Activated naive CD4-positive, alpha-beta T cell treated with anti-CD3 and anti-CD28 coated beads, Interleukin-2, amount 10 ng/mL, durations not matched to agents 7 days and 5 days (primary cell): ENCODE results near the gene AUTS2.

Experiments
- CTCF ChIA-PET: fragments of 350-600 bp; sonication (Branson Sonifier 250); formaldehyde crosslinking; loops from one replicate; lab custom pipeline; 2021; ENCODE audit warnings: antibody characterized with exemption; lab: Charles Lee
- DNase-seq: peaks from one replicate; pipeline ENCODE4 v3.0.0-alpha.2; 2020
- H3K27ac Mint-ChIP-seq: one replicate; pipeline ENCODE4 v1.8.0; 2021; ENCODE audit warnings: mild to moderate bottlenecking, moderate library complexity, mixed read lengths
- H3K27me3 Mint-ChIP-seq: one replicate; pipeline ENCODE4 v1.8.0; 2021; ENCODE audit warnings: mild to moderate bottlenecking, mixed read lengths
- H3K36me3 Mint-ChIP-seq: one replicate; pipeline ENCODE4 v1.8.0; 2021; ENCODE audit warnings: mixed read lengths
- H3K4me1 Mint-ChIP-seq: one replicate; pipeline ENCODE4 v1.8.0; 2021; ENCODE audit warnings: mixed read lengths
- H3K4me3 Mint-ChIP-seq: one replicate; pipeline ENCODE4 v1.8.0; 2021; ENCODE audit warnings: mild to moderate bottlenecking, moderate library complexity, mixed read lengths
- H3K9me3 Mint-ChIP-seq: one replicate; pipeline ENCODE4 v1.8.0; 2021; ENCODE audit warnings: mixed read lengths

The AUTS2 gene

DNA sequence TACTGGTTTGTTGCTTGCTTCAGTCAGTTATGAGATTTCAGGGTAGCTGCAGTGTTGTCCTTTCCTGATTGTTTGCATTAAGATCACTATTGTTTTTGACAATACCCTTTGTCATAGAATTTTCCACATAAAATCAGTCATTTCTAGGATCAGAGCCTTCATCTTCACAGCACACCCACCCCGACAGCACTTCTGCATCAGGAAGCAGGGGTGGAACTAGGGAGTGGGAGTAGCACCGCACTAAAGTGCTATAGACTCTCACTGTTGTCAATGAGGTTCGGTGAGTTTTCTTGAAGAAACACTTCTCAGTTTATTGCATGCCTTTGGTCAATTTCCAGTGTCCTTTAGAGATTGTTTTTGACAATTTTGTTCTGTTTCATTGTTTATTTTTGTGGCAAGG lies 632.5 kb downstream of the AUTS2 start:
- Mint-ChIP-seq H3K27me3 (no peaks in the 10 kb centered on the region), H3K4me1 (no peaks in the 10 kb centered on the region), H3K36me3 (no peaks in the 10 kb centered on the region), H3K27ac (no peak overlapping the region), H3K9me3 (peaks cover 24% of the 10 kb centered on the region), H3K4me3 (no peak overlapping the region)
- no peak for DNase-seq
- CTCF ChIA-PET, result no interaction called here

- DNase-seq, result no peak
- no peak overlapping the region for H3K4me3 Mint-ChIP-seq
- CTCF ChIA-PET, result no interaction called here
- no peaks in the 10 kb centered on the region for H3K27me3 Mint-ChIP-seq
- H3K9me3 Mint-ChIP-seq, result peaks cover 21% of the 10 kb centered on the region
- no peaks in the 10 kb centered on the region for H3K4me1 Mint-ChIP-seq
- H3K27ac Mint-ChIP-seq, result no peak overlapping the region
- H3K36me3 Mint-ChIP-seq, result no peaks in the 10 kb centered on the region
Observed at GRCh38 chr7:70233776-70234175, 635.5 kb downstream of the AUTS2 start.

DNA sequence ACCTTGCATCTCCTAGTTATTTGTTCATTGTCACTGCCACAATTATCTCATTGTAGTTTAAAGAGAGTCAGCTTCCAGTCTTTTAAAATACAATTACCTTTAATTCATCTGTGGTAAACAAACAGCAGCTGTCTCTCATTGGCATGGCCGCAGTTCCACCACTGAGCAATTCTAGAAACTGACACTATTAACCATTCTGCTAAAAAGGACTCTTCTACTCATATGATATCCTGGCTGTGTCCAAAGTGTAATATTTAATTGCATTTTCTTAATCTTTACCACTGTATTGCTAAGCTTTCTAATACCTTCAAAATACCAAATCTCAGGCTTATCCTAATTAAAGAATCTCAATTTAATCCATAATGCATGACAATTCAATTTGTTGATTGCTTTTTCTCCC lies 639.0 kb downstream of the AUTS2 start:
- Mint-ChIP-seq H3K4me3 (no peak overlapping the region), H3K27ac (no peak overlapping the region)
- CTCF ChIA-PET, result no interaction called here

DNA sequence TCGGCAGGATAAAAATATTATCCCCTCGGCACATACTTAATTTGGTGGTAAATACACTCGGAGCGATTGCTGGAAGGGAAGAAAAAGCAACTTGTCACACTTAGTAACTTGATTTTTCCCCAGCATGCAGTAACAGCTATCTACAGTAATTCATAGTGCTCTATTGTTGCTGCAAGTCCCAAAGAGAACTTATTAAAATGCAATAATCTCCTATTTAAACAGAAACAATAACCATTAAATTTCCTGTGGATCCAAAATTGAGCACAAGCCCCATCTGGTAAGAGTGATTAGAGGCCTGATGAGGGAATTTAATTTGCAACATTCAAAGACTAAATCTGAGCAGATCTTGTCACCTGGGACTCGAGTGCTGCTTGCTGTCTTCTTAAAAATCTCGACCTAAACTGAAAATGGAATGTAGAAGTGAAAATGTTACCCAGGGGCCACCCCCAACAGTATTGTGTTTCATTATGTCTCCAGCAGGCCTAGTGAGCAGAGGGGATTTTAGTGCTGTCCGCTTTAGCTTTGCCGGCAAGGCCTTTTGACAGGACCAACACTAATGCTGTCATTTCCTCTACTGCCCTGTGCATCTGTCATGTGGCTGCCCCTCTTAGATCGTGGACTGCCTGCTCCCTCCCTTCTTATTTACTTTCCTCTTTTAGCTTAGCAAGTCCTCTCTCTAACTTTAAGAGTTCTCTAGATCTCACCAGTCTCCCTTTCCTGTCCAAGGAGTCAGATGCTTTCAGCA lies 639.7 kb downstream of the AUTS2 start:
- CTCF ChIA-PET, result no interaction called here
- no peak overlapping the region for H3K27ac Mint-ChIP-seq
- H3K4me3 Mint-ChIP-seq, result no peak overlapping the region
- H3K27me3 Mint-ChIP-seq, result no peaks in the 10 kb centered on the region
- no peak for DNase-seq
- no peaks in the 10 kb centered on the region for H3K36me3 Mint-ChIP-seq
- H3K9me3 Mint-ChIP-seq, result no peaks in the 10 kb centered on the region
- no peaks in the 10 kb centered on the region for H3K4me1 Mint-ChIP-seq

More for the DNA sequence above, 639.0 kb downstream of the AUTS2 start:
- H3K9me3 Mint-ChIP-seq, result no peaks in the 10 kb centered on the region
- no peaks in the 10 kb centered on the region for H3K36me3 Mint-ChIP-seq
- DNase-seq, result no peak
- no peaks in the 10 kb centered on the region for H3K4me1 Mint-ChIP-seq
- no peaks in the 10 kb centered on the region for H3K27me3 Mint-ChIP-seq

DNA sequence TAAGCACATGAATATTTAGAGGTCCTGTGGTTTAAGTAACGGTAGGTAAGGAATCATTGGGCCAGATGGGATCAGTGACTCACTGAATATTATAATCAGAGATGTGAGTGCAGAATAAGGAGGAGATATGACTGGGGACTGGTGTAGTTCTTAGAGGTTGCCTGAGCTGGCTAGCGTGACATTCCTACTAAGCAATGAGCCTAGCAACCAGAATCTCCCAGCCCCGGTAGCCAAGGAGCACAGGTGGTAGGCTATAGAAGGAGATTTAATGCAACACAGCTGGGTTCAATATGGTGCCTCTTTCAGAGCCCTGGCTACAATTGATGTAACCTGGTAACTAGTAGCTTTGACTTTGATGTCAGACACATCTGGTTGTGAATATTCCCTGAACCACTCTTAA lies 641.6 kb downstream of the AUTS2 start:
- CTCF ChIA-PET, result no interaction called here
- Mint-ChIP-seq H3K36me3 (no peaks in the 10 kb centered on the region), H3K4me1 (no peaks in the 10 kb centered on the region)

GRCh38 chr7:70240873-70241272 lies 642.6 kb downstream of the AUTS2 start:
- Mint-ChIP-seq H3K27ac (no peak overlapping the region), H3K4me1 (no peaks in the 10 kb centered on the region), H3K27me3 (no peaks in the 10 kb centered on the region), H3K4me3 (no peak overlapping the region), H3K36me3 (no peaks in the 10 kb centered on the region), H3K9me3 (no peaks in the 10 kb centered on the region)
- CTCF ChIA-PET, result no interaction called here
- no peak for DNase-seq

More for the DNA sequence above, 641.6 kb downstream of the AUTS2 start:
- no peak overlapping the region for H3K27ac Mint-ChIP-seq
- H3K4me3 Mint-ChIP-seq, result no peak overlapping the region
- H3K27me3 Mint-ChIP-seq, result no peaks in the 10 kb centered on the region
- DNase-seq, result no peak
- H3K9me3 Mint-ChIP-seq, result no peaks in the 10 kb centered on the region

GRCh38 chr7:70241536-70242175 lies 643.4 kb downstream of the AUTS2 start:
- no peak for DNase-seq
- Mint-ChIP-seq H3K27ac (no peak overlapping the region), H3K36me3 (no peaks in the 10 kb centered on the region), H3K4me1 (no peaks in the 10 kb centered on the region), H3K4me3 (no peak overlapping the region), H3K9me3 (no peaks in the 10 kb centered on the region), H3K27me3 (no peaks in the 10 kb centered on the region)
- CTCF ChIA-PET, result no interaction called here

- H3K4me1 Mint-ChIP-seq, result no peaks in the 10 kb centered on the region
- no peaks in the 10 kb centered on the region for H3K27me3 Mint-ChIP-seq
- no peak overlapping the region for H3K27ac Mint-ChIP-seq
- DNase-seq, result no peak
- CTCF ChIA-PET, result no interaction called here
- no peaks in the 10 kb centered on the region for H3K36me3 Mint-ChIP-seq
- H3K4me3 Mint-ChIP-seq, result no peak overlapping the region
- H3K9me3 Mint-ChIP-seq, result no peaks in the 10 kb centered on the region
Observed at GRCh38 chr7:70242826-70243225, 644.6 kb downstream of the AUTS2 start.

- CTCF ChIA-PET, result no interaction called here
- no peaks in the 10 kb centered on the region for H3K4me1 Mint-ChIP-seq
- H3K9me3 Mint-ChIP-seq, result no peaks in the 10 kb centered on the region
- H3K27me3 Mint-ChIP-seq, result no peaks in the 10 kb centered on the region
- H3K36me3 Mint-ChIP-seq, result no peaks in the 10 kb centered on the region
- no peak overlapping the region for H3K27ac Mint-ChIP-seq
- H3K4me3 Mint-ChIP-seq, result no peak overlapping the region
- no peak for DNase-seq
Observed at GRCh38 chr7:70243443-70243842, 645.2 kb downstream of the AUTS2 start.

DNA sequence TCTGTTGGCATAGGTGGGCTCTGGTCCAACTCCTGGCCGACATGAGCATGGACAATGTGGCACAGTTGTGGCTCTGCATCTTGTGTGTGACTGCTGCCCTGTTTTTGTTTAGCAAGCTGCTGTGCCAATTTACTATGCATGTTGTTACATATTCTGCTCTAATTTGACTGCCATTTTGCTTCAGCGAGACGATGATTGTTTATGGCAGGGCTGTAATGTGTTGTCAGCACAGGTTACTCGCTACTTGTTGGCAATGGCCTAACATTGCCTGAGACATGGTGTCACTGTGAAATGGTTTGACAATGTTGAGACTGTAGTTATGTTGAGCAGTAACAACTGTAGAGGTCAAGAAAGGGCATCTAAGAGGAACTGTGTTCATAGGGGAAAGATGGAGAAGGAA lies 659.6 kb downstream of the AUTS2 start:
- H3K4me3 Mint-ChIP-seq, result no peak overlapping the region
- H3K36me3 Mint-ChIP-seq, result no peaks in the 10 kb centered on the region
- no peaks in the 10 kb centered on the region for H3K4me1 Mint-ChIP-seq
- DNase-seq, result no peak
- CTCF ChIA-PET, result no interaction called here
- H3K9me3 Mint-ChIP-seq, result peaks cover 6% of the 10 kb centered on the region
- H3K27ac Mint-ChIP-seq, result no peak overlapping the region
- no peaks in the 10 kb centered on the region for H3K27me3 Mint-ChIP-seq

DNA sequence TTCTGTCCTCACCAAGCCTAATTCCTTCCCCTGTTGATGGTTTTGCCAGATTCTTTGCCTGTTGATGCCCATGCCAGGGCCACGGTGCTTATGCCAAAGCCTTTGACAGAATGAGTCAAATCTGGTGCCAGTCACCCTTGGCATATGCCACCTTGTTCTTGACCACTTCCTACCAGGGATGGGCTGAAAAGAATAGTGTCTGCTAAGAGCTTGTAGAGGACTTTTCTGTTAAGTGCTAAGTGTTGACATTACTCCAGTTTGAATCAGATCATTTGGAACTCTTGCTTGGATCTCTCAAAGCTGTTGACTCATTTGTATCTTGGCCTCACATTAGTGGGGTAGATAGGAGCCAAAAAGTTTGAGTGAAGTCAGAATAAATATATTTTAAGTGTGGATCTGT lies 661.2 kb downstream of the AUTS2 start:
- Mint-ChIP-seq H3K27me3 (no peaks in the 10 kb centered on the region), H3K9me3 (peaks cover 5% of the 10 kb centered on the region), H3K4me3 (no peak overlapping the region), H3K4me1 (no peaks in the 10 kb centered on the region), H3K27ac (no peak overlapping the region), H3K36me3 (no peaks in the 10 kb centered on the region)
- CTCF ChIA-PET, result no interaction called here
- no peak for DNase-seq

DNA sequence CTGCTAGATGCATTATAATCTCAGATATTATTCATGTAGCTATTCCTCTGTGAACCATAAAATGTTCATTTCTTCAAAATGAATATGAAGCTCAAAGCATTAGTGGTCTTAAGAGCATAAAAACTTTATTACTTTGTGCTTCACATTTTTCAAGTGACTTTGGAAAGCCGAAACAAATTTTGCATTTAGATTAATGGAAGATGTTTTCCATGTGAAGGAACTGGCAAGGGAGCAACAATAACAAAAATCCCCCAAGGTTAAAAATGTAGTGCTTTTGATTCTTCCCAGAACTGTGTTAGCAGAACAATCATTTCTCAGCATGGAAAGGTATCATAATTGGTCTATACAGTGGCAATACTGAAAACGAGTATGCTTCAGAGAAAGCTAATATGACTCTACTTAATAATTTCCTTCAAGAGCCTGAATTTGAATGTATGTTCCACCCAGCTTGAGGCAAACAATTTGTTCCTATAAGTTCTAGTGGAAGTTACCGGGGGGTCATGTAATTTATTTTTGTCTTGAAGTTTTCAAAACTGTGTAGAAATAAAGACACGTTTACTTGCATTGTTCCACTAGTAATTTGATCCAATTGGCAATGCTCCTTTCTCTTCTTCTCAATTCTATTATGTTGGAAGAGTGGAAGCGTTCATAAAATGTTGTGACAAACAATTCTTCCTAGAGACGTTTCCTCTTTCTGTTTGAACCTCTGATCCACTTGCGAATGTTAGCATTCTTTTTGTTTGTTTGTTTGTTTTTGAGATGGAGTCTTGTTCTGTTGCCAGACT lies 665.4 kb downstream of the AUTS2 start:
- no peaks in the 10 kb centered on the region for H3K27me3 Mint-ChIP-seq
- no peaks in the 10 kb centered on the region for H3K4me1 Mint-ChIP-seq
- peaks cover 1% of the 10 kb centered on the region for H3K9me3 Mint-ChIP-seq
- no peak for DNase-seq
- CTCF ChIA-PET, result no interaction called here
- no peak overlapping the region for H3K27ac Mint-ChIP-seq
- H3K36me3 Mint-ChIP-seq, result no peaks in the 10 kb centered on the region
- no peak overlapping the region for H3K4me3 Mint-ChIP-seq

- Mint-ChIP-seq H3K27ac (no peak overlapping the region), H3K27me3 (no peaks in the 10 kb centered on the region), H3K4me3 (no peak overlapping the region), H3K9me3 (no peaks in the 10 kb centered on the region), H3K36me3 (no peaks in the 10 kb centered on the region), H3K4me1 (no peaks in the 10 kb centered on the region)
- no peak for DNase-seq
- CTCF ChIA-PET, result no interaction called here
Observed at GRCh38 chr7:70266186-70266585, 667.9 kb downstream of the AUTS2 start.

- H3K9me3 Mint-ChIP-seq, result no peaks in the 10 kb centered on the region
- H3K36me3 Mint-ChIP-seq, result no peaks in the 10 kb centered on the region
- H3K4me1 Mint-ChIP-seq, result no peaks in the 10 kb centered on the region
- no peak overlapping the region for H3K27ac Mint-ChIP-seq
- H3K27me3 Mint-ChIP-seq, result no peaks in the 10 kb centered on the region
- DNase-seq, result no peak
- CTCF ChIA-PET, result no interaction called here
- H3K4me3 Mint-ChIP-seq, result no peak overlapping the region
Observed at GRCh38 chr7:70267381-70268120, 669.3 kb downstream of the AUTS2 start.
